Measurements from ENCODE around the gene CCDC40. TPM values are rescaled to one million over a fixed set of nuclear protein-coding genes. Genes with fewer than 3 reads are reported as not detected.

The CCDC40 gene
- total RNA-seq, 1 donor from 2014 or later = 29.6 TPM

DNA sequence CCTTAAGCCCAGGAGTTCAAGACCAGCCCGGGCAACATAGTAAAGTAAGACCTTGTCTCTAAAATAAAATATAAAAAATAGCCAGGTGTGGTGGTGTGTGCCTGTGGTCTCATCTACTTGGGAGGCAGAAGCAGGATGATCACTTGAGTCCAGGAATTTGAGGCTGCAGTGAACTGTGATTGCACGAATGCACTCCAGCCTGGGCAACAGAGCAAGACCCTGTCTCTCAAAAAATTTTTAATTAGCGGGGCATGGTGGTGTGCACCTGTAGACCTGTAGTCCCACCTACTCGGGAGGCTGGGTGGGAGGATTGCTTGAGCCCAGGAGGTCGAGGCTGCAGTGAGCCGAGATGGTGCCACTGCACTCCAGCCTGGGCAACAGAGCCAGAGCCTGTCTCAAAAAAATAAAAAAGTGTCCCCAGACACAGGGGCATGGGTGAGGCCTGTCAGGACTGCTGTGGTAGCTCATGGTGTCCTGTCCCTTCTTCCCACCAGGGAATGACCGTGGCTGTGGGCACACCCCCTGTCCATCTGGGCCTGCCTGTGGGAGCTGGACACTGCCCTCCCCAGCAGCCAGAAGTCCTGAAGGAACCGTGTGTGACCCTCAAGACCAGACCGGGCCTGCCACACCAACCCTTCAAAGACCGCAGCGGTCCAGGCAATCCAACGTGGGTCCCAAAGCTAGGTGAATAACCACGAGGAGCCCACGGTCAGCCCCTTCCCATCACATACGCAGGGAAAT is 34.1 kb downstream of the CCDC40 start:
- no peak overlapping the region for H3K4me3 Mint-ChIP-seq
- H3K4me1 Mint-ChIP-seq (ENCODE audit: unreplicated experiment) = peaks cover 18% of the 10 kb centered on the region
- TF ChIP-seq, protein P1, sequence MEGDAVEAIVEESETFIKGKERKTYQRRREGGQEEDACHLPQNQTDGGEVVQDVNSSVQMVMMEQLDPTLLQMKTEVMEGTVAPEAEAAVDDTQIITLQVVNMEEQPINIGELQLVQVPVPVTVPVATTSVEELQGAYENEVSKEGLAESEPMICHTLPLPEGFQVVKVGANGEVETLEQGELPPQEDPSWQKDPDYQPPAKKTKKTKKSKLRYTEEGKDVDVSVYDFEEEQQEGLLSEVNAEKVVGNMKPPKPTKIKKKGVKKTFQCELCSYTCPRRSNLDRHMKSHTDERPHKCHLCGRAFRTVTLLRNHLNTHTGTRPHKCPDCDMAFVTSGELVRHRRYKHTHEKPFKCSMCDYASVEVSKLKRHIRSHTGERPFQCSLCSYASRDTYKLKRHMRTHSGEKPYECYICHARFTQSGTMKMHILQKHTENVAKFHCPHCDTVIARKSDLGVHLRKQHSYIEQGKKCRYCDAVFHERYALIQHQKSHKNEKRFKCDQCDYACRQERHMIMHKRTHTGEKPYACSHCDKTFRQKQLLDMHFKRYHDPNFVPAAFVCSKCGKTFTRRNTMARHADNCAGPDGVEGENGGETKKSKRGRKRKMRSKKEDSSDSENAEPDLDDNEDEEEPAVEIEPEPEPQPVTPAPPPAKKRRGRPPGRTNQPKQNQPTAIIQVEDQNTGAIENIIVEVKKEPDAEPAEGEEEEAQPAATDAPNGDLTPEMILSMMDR (conservative IDR thresholded peaks at IDR 0.05) = no peak
- no peaks in the 10 kb centered on the region for H3K9me3 Mint-ChIP-seq
- no peaks in the 10 kb centered on the region for H3K27me3 Mint-ChIP-seq
- no peak overlapping the region for H3K27ac Mint-ChIP-seq
- peaks cover 8% of the 10 kb centered on the region for H3K36me3 Mint-ChIP-seq
- DNase-seq (ENCODE audit: extremely low spot score, unreplicated experiment) = no peak

DNA sequence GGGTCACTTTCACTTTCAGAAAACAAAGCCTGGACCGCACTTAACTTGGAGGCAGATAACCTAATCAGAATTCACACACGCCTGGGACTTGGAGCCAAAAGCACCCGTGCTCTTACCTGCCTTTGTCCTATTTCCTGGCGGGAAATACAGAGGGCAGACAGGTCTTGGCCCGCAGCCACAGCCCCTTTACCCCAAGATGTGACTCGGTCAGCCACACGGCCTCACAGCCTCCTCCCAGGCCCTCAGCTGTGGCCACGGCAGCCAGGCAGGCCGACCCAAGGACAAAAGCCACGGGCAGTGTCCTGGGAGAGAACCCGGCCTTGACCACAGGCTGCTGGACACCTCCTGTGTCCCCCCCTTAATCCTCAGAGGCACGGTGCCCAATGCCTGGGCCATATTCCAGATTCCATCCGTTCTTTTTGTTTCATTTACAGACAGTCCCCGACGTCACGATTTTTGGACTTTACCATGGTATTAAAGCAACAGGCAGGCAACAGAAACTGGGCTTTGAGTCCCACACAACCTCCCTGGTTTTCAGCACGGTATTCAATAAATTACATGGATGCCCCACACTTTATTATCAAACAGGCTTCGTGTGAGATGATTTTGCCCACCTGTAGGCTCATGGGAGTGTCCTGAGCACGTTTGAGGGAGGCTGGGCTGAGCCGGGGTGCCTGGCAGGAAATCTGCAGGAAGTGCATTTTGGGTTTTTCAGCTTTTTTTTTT is 34.8 kb downstream of the CCDC40 start:
- TF ChIP-seq, protein P1 (conservative IDR thresholded peaks at IDR 0.05) = no peak
- DNase-seq (ENCODE audit: extremely low spot score, unreplicated experiment) = no peak
- Mint-ChIP-seq H3K4me1 (ENCODE audit: unreplicated experiment) (peaks cover 18% of the 10 kb centered on the region), H3K27me3 (no peaks in the 10 kb centered on the region), H3K9me3 (no peaks in the 10 kb centered on the region), H3K36me3 (peaks cover 8% of the 10 kb centered on the region), H3K4me3 (no peak overlapping the region), H3K27ac (no peak overlapping the region)

DNA sequence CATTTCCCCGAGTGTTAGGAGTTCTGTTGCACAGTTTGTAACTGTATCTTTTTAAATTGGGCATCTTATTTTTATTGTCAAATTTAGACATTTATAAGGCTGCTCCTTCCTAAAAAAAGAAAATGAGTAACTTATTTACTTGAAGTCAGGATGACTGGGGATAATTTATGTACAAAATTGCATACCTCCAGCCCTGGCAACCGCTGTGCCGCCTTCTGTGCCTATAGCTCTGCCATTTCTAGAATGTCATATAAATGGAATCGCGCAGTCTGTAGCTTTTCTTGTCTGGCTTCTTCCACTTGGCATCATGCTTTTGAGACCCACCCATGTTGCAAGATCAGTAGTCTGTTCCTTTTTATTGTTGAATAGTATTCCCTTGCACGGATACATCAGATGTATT is 36.0 kb downstream of the CCDC40 start:
- no peaks in the 10 kb centered on the region for H3K36me3 Mint-ChIP-seq
- TF ChIP-seq, protein P1 (conservative IDR thresholded peaks at IDR 0.05) = no peak
- H3K4me1 Mint-ChIP-seq (ENCODE audit: unreplicated experiment) = peaks cover 14% of the 10 kb centered on the region
- no peaks in the 10 kb centered on the region for H3K27me3 Mint-ChIP-seq
- no peak for DNase-seq (ENCODE audit: extremely low spot score, unreplicated experiment)
- H3K9me3 Mint-ChIP-seq = no peaks in the 10 kb centered on the region
- H3K27ac Mint-ChIP-seq = no peak overlapping the region
- no peak overlapping the region for H3K4me3 Mint-ChIP-seq

DNA sequence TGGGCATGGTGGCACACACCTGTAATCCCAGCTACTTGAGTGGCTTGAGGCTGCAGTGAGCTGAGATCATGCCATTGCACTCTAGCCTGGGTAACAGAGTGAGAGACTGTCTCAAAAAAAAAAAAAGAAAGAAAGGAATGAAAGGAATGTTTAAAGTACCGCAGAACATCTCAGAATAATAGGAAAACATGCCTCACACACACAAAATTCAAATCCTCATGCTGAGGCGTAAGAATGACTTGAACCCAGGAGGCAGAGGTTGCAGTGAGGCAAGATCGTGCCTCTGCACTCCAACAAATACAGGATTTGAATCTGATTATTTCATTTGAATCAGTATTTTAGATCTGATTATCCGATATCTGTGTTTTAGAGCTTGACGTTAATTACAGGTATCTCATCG is 43.6 kb downstream of the CCDC40 start:
- Mint-ChIP-seq H3K9me3 (no peaks in the 10 kb centered on the region), H3K27me3 (no peaks in the 10 kb centered on the region), H3K36me3 (no peaks in the 10 kb centered on the region), H3K27ac (no peak overlapping the region), H3K4me1 (ENCODE audit: unreplicated experiment) (peaks cover 4% of the 10 kb centered on the region), H3K4me3 (no peak overlapping the region)
- no peak for DNase-seq (ENCODE audit: extremely low spot score, unreplicated experiment)
- TF ChIP-seq, protein P1 (conservative IDR thresholded peaks at IDR 0.05) = no peak

DNA sequence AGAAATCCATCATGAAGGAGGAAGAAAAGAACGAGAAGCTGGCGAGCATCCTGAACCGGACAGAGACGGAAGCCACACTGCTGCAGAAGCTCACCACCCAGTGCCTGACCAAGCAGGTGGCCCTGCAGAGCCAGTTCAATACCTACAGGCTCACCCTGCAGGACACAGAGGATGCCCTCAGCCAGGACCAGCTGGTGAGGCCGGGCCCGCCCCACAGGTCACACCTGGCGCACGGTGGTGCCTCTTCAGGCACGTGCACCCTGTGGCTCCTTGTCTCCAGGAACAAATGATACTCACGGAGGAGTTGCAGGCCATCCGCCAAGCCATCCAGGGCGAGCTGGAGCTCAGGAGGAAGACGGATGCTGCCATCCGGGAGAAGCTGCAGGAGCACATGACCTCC is 45.2 kb downstream of the CCDC40 start:
- H3K27me3 Mint-ChIP-seq = no peaks in the 10 kb centered on the region
- TF ChIP-seq, protein P1 (conservative IDR thresholded peaks at IDR 0.05) = no peak
- DNase-seq (ENCODE audit: extremely low spot score, unreplicated experiment) = no peak
- no peak overlapping the region for H3K27ac Mint-ChIP-seq
- H3K4me1 Mint-ChIP-seq (ENCODE audit: unreplicated experiment) = peaks cover 4% of the 10 kb centered on the region
- H3K4me3 Mint-ChIP-seq = no peak overlapping the region
- no peaks in the 10 kb centered on the region for H3K9me3 Mint-ChIP-seq
- H3K36me3 Mint-ChIP-seq = no peaks in the 10 kb centered on the region

Data from type B pancreatic cell (in vitro differentiated cells).